Ramos (cell line): ENCODE data around the gene DOCK10.
"Not testable (repeated sequence)": the region's sequence is repeated elsewhere in the genome, so short reads cannot be mapped to it uniquely, and the experiment has no call there.

Experiments used
- in situ Hi-C: fragments of 300-500 bp; cut with MboI; formaldehyde crosslinking; loops from one replicate; pipeline ENCODE4 v1.14.3; 2022; ENCODE audit warnings: low sequenced_read_pairs; ENCODE audit not compliant: unreplicated experiment

Gene DOCK10

GRCh38 chr2:224952936-224953657 lies 89.2 kb downstream of the DOCK10 start:
- in situ Hi-C loops, result no loop called here

DNA sequence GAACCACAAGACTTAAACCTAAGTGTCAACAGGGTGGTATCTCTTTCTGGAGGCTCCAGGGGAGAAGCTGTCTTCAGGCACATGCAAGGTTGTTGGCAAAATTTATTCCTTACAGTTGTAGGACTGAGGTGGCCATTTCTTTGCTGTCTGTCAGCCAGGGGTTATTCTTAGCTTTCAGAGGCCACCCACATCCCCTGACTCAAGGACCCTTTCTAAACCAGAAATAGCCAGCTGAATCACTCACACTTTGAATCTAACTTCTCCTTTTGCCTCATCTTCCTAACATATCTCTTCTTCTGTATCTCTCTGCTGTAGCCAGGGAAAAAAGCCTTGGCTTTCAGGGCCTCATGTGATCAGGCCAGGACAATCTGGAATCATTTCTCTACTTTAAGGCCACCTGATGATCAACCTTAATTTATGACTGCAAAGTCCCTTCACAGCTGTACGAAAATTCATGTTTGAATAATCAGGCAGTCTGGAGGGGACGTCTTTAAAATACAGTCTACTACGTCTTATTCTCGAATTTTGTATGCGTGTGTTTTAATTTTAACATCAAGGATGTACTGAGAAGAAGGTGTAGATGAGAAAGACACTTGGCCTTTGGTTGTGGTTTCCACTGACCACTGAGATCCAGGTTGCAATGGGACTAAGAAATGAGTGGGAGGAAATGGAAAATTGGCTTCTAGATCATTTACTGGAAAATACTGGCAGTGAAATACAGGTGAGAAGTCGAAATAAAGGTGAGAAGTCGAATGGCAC lies 90.4 kb downstream of the DOCK10 start:
- in situ Hi-C loops, result no loop called here

GRCh38 chr2:224948859-224949258 lies 93.4 kb downstream of the DOCK10 start:
- in situ Hi-C loops, result no loop called here

DNA sequence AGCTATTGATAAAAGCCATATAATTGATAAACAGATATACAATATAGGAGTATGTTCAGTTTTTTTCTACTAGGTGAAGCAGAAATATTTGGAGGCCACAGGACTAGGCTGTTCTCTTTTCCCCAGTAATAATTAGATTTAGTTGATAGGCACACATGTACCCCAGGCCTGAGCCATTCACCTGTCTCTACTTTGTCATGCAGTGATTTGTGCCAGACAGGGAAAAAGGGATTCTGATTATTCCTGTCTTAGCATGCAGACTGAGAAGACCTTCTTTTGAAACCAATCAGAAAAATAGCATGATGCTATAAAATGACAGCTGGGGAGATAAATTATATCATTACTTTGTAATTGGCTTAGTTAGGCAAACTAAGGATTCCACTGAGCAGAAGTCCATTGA lies 94.3 kb downstream of the DOCK10 start:
- in situ Hi-C loops, result no loop called here

DNA sequence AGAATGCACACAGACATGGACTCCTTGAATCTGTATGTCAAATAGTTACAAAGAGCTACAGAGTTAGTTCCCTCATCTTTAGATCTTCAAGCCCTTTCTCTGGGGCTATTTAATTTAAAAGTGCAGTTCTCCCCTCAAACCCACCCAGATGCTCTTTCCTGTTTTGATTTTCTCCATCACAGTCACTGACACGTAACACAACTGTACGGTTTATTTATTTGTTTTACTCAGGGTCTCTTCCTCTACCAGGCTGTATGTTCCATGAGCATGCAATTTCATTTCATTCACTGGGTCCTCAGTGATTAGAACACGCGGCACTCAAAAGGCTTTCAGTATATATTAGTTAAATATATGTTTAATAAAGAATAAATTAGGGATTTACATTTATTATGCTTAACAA lies 94.7 kb downstream of the DOCK10 start:
- in situ Hi-C loops, result no loop called here

DNA sequence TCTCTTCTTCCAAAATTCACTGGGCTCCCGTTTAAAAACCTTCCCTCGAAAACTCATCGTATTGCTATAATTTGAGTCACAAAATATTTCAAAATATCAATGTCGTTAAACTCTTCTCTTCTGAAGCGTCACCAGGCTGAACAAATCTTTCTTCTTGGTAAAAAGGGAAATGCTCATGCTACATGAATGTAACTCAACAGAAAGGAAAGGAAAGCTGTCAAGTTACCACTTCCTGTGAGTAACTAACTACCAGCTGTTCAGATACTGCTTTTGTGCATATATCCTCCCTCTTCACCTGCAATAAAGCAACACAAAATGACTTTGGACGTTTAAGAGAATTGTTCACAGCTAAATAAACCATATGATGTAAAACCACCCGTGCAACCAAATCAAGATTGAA lies 95.4 kb downstream of the DOCK10 start:
- in situ Hi-C loops, result no loop called here

DNA sequence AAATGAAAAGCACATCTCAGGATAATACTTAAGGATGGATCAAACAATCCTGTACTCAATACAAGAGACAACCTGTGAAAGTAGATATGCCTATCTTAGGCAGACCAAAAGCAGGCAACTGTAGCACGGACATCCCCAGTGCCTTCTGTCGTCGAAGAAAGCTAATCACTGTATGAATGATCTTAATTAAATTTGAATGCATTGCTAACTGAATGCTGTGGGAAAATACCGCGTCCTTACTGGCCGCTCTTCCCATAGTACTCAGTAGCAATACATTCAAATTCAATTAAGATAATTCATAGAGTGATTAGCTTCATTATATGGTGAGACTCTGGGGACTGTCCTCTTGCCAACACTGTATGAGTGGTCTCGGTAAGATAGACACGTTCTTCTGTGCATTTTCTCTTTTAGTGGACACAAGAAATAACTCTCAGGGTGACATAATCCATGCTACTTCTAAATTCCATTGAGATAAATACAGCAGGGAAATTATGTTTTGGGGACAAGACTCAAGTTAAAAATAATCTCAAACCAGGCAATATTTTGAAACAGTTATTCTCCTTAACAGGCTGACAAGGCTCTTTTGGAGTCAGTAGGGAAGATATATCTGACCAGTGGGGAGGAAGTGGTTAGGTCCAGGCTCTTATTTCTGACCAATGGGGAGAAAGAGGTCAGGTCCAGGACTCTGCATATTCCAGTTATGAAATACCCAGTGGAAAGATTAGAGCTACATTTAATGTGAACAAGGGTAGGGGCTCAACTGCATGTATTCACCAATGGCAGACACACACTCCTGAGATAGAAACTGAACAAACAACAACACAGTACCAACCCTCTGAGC lies 97.3 kb downstream of the DOCK10 start:
- in situ Hi-C loops, result no loop called here

DNA sequence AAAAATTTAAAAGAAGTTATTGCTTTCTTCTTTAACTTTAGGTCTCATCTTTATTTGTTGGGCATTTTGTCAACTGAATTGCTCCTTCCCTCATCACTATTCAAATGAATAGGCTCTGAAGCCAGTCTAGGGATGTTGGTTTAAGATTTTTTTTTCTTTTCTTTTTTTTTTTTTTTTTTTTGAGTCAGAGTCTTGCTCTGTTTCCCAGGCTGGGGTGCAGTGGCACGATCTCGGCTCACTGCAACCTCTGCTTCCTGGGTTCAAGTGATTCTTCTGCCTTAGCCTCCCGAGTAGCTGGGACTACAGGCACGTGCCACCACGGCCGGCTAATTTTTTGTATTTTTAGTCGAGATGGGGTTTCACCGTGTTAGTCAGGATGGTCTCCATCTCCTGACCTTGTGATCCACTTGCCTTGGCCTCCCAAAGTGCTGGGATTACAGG lies 98.6 kb downstream of the DOCK10 start:
- in situ Hi-C loops, result not testable (repeated sequence)

GRCh38 chr2:224941960-224942359 lies 100.3 kb downstream of the DOCK10 start:
- in situ Hi-C loops, result no loop called here

DNA sequence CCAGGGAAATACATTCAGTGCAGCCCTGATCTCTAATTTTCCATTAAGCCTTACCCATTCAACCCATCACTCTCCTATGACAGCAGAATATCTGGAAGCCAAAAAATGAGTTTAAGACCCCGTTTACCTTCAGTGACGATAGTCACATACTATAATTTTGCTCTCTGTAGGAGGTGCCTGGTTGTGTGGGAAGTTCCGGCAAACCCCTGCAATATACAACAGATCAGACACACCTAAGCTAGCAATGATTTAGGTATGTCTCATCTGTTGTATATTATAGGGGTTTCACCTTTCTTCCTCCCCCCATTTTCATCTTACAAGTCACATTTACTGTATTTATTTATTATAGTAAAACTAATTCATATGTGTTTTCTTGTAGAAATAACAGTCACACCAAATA lies 101.7 kb downstream of the DOCK10 start:
- in situ Hi-C loops, result no loop called here

- in situ Hi-C loops, result no loop called here
Measured at GRCh38 chr2:224938651-224939182, 103.6 kb downstream of the DOCK10 start.

DNA sequence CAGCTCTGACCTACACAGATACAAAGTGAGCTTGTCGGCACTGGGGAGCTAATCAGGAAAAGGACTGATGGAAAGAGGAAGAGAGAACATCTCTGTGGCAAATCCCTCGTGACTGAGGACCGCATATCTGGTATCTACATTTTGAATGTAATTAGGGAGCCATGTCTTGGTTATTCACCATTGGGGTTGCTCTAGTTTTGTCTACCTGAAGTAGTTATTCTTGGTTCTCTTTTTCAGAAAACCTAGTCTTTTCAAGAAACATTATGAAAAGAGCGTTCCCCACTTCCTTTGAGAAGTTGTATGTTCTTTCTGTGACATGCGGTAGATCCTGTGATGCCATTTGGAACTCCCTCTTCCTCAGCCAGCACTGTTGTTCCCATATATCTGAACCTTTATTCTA lies 104.4 kb downstream of the DOCK10 start:
- in situ Hi-C loops, result no loop called here

DNA sequence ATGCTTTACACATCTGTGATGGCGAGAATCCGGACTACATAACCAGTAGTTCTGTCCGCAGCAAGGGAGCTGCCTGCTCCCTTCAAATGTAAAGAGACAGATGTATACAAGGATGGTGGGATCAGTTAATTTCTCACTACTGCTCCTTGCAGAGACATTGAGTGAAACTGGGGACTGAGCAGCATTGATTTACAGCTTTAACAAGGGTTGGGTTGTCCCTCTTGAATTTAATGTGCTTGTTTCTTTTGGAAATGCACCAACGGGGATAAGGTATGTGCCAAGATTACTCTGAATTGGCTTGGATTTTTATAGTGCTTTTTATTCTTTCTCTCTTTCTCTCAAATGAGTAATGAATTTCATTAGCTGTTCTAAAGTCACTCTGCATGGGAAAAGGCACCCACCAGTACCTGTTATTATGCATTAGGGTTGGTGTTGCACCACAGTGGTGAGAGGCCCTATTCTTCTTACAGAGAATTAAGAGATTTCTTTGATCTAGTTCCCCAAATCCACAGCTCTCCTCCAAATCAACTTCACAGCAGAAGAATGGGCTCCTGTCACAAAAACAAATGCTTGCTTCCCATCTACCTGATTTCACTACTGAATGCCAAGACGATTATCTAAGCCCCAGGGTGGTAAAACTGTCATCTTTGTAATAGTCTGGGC lies 107.6 kb downstream of the DOCK10 start:
- in situ Hi-C loops, result no loop called here

DNA sequence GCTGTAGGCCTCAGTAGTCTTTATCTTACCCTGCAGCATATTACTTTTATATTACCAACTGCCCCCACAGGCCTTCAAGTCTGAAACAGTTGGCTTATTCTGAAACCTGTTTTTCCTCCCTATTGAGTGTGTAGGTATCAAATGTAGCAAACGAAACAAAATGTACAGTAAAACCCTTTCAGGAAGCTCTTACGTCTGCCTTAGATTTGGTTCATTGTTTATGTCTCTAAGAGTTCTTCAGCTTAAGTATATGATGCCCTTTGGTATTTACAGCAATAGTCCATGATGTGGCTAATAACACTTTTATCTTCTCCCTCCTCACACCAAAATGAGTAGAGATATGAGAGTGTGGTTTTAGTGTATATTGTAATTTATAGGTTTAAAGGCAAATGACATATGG lies 108.8 kb downstream of the DOCK10 start:
- in situ Hi-C loops, result no loop called here

- in situ Hi-C loops, result no loop called here
Measured at GRCh38 chr2:224932522-224932921, 109.7 kb downstream of the DOCK10 start.

DNA sequence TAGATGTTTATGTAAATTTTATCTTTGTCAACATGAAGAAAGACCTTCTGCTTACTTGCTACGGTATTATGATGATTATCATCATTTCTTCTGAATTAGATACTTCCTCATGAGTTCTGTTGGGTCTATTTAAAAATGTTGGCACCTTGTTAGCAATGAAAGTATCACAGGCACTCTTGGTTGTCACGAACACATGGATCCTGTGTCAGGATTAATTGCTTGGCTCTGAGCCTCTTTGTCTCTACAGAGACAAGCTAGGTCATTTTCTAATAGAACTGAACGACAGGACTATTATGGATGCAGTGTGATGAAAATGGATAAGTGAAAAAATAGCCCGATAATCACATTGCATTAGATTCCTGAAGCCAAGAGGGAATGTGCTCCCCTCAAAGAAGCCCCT lies 110.3 kb downstream of the DOCK10 start:
- in situ Hi-C loops, result no loop called here

DNA sequence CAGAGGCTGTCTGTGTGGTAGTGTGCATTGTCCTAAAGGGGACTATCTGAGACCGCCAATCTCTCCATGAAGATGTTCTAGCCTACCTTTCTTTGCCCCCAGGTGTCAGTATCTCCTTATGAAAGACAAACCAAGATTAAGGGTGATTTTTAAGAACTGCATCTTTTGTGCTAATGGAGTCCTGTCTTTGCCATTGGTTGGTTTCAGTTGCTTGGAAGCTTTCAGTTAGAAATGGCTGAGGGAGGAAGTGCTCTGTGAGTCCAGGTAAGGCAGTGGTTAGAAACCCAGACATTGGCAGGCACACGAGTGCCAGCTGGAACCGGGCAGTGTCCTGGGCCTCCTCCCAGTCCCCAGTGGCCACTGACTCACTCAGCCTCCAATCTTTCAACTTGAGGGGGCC lies 111.3 kb downstream of the DOCK10 start:
- in situ Hi-C loops, result no loop called here

DNA sequence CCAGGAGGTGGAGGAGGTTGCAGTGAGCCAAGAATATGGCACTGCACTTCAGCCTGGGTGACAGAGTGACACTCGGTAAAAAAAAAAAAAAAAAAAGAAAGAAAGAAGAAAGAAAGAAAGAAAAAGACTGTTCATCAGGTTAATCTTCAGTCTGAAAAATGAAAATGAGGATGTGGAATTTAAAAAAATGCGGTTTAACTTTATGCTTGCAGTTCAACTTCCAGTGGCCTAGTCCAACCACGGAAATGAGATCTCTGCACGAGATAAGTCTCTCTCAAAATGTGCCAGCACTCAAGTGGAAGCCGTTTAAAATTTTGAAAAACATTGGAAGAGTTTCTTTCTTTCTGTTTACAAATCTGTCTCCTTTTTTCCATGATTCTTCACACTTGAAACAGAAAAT lies 112.1 kb downstream of the DOCK10 start:
- in situ Hi-C loops, result no loop called here

DNA sequence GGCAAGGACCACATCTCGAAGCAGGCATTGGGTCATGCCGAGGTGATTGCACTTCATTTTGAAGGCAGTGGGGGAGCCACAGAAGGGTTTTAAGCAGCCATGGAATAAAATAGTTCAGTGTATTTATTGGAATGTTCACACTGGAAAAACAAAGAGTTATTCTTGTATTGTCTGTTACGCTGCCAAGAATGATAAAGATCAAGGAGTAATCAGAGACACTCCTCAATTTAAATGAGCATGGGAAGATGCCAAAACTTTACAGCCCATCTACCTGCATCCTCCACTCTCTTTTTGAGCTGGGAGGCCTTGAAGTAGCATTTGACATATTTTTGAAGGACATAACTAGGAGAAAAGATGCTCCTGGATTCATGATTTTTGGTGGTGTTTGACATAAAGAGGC lies 112.8 kb downstream of the DOCK10 start:
- in situ Hi-C loops, result no loop called here

DNA sequence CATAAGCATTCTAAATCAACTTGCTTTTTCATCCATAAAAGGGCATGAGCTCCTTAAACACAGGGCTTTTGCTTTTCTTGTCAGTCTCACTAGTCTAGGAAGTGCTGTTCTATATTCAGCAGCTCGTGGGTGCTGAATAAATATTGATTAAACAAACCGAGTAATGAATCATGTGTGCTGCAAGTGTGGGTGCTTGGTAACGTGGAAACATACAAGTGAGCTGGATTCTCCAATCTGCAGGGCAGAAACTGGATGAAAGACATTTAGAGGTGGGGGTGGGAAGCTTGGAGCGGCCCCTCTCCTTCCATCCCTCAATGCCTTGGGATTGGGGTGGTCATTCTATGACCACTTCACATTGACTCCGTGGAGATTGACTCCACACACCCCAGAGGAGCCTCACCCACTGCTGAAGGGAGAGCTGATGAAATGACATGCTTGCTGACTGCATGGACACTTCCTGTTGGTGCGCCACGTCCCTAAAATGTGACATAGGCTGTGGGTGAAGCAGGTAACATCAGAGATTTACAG lies 114.6 kb downstream of the DOCK10 start:
- in situ Hi-C loops, result no loop called here
